ENCODE measurements around the gene THOP1.

- TF ChIP-seq EZH2 (IDR thresholded peaks at IDR 0.05; ENCODE audit: low read depth) (no peak), CTCF (conservative IDR thresholded peaks at IDR 0.05) (no peak)
Measured at GRCh38 chr19:2807379-2808128, 22.3 kb downstream of the THOP1 start.

Measured in PC-9 (cell line).